ENCODE measurements around the gene PCDH19. TPM values are rescaled to one million over a fixed set of nuclear protein-coding genes. Genes with fewer than 3 reads are reported as not detected.

The PCDH19 gene
- total RNA-seq, 1 experiment from 2014 or later: 1.2 TPM

DNA sequence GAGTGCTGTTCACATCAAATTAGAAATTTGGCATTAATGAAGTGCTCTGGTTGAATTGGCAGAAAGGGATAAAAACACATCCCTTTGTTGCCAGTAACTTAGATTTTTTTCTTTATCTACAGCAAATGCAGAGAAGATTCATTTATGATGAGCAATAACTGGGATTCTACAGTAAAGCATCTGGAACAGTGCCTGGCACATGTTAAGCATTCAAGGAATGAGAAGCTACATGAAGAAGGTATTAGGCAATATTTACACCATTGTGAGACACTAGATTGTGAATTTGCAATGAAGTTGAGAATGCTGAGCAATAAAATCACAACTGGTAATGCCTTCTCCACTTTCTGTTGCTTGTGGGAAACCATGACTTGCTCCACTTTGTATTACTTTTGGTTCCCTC is 33.5 kb downstream of the PCDH19 start:
- Mint-ChIP-seq H3K27ac (no peak overlapping the region), H3K36me3 (ENCODE audit: insufficient read depth in 1 of 3, low read depth in 3 of 3) (no peaks in the 10 kb centered on the region), H3K4me1 (peaks cover 10 to 14% of the 10 kb centered on the region in 2 experiments; a peak in 3 of 4 replicates), H3K4me3 (no peak overlapping the region), H3K27me3 (ENCODE audit: low read depth) (peaks cover 10% of the 10 kb centered on the region), H3K9me3 (no peaks in the 10 kb centered on the region; a peak in 1 of 5 replicates)
- no peaks in the 10 kb centered on the region for H3K9me3 ChIP-seq (ENCODE audit: control insufficient read depth, low read depth, low read length)
- H3K4me1 ChIP-seq (ENCODE audit: insufficient read depth, low read length): no peaks in the 10 kb centered on the region; the same call in 1 of the 2 replicates
- no peak overlapping the region for H2AK5ac ChIP-seq (ENCODE audit: insufficient read length, low read length)
- H3K4me2 ChIP-seq (ENCODE audit: insufficient read depth, insufficient read length, low read length): no peak overlapping the region
- no peak overlapping the region for H2BK120ac ChIP-seq (ENCODE audit: low read depth, low read length, poor library complexity, severe bottlenecking)
- no peak overlapping the region for H4K5ac ChIP-seq (ENCODE audit: insufficient read length, low read depth, low read length)
- no peak overlapping the region for H3K27ac ChIP-seq (ENCODE audit: insufficient read length, low read depth, low read length)
- H4K20me1 ChIP-seq (ENCODE audit: control insufficient read depth, insufficient read depth, insufficient read length): no peaks in the 10 kb centered on the region
- no peak overlapping the region for H3K14ac ChIP-seq (ENCODE audit: insufficient read depth, low read length)
- H3K9ac ChIP-seq (ENCODE audit: extremely low read depth, insufficient read length, low read length): no peak overlapping the region
- H4K91ac ChIP-seq (ENCODE audit: insufficient read length, low read depth, low read length): no peak overlapping the region
- H2BK15ac ChIP-seq (ENCODE audit: low read depth, low read length): no peak overlapping the region
- no peak overlapping the region for H4K8ac ChIP-seq (replicated peaks; ENCODE audit: insufficient read length, low read depth, low read length)
- no peaks in the 10 kb centered on the region for H3K79me1 ChIP-seq (ENCODE audit: insufficient read depth, low read depth, low read length, poor library complexity, severe bottlenecking)
- H2AFZ ChIP-seq (ENCODE audit: low read length): no peak overlapping the region
- TF ChIP-seq, protein P1, sequence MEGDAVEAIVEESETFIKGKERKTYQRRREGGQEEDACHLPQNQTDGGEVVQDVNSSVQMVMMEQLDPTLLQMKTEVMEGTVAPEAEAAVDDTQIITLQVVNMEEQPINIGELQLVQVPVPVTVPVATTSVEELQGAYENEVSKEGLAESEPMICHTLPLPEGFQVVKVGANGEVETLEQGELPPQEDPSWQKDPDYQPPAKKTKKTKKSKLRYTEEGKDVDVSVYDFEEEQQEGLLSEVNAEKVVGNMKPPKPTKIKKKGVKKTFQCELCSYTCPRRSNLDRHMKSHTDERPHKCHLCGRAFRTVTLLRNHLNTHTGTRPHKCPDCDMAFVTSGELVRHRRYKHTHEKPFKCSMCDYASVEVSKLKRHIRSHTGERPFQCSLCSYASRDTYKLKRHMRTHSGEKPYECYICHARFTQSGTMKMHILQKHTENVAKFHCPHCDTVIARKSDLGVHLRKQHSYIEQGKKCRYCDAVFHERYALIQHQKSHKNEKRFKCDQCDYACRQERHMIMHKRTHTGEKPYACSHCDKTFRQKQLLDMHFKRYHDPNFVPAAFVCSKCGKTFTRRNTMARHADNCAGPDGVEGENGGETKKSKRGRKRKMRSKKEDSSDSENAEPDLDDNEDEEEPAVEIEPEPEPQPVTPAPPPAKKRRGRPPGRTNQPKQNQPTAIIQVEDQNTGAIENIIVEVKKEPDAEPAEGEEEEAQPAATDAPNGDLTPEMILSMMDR (conservative IDR thresholded peaks at IDR 0.05): no peak
- no peaks in the 10 kb centered on the region for H3K23me2 ChIP-seq (ENCODE audit: insufficient read length, low read depth, low read length, poor library complexity, severe bottlenecking)
- H3K27me3 ChIP-seq (ENCODE audit: insufficient read depth, low read length): no peaks in the 10 kb centered on the region; the same call in 1 of the 2 replicates
- no peak overlapping the region for H3K56ac ChIP-seq (ENCODE audit: insufficient read length, low read depth, low read length)
- H2BK12ac ChIP-seq (ENCODE audit: insufficient read length, low read depth, low read length): no peak overlapping the region
- H3T11ph ChIP-seq (ENCODE audit: low read length): no peak overlapping the region
- H3K23ac ChIP-seq (ENCODE audit: insufficient read length, low read depth, low read length): no peak overlapping the region
- H2BK5ac ChIP-seq (ENCODE audit: insufficient read length, low read length): no peak overlapping the region
- H3K4ac ChIP-seq (ENCODE audit: low read depth, low read length): no peak overlapping the region
- no peak overlapping the region for H3K18ac ChIP-seq (ENCODE audit: insufficient read length, low read depth, low read length)
- H3K79me2 ChIP-seq (ENCODE audit: insufficient read depth, low read length): no peaks in the 10 kb centered on the region
- no peak overlapping the region for H2BK20ac ChIP-seq (ENCODE audit: low read depth, low read length, poor library complexity, severe bottlenecking)
- DNase-seq: no peak
